ENCODE data around the gene GFY.

GFY gene

DNA sequence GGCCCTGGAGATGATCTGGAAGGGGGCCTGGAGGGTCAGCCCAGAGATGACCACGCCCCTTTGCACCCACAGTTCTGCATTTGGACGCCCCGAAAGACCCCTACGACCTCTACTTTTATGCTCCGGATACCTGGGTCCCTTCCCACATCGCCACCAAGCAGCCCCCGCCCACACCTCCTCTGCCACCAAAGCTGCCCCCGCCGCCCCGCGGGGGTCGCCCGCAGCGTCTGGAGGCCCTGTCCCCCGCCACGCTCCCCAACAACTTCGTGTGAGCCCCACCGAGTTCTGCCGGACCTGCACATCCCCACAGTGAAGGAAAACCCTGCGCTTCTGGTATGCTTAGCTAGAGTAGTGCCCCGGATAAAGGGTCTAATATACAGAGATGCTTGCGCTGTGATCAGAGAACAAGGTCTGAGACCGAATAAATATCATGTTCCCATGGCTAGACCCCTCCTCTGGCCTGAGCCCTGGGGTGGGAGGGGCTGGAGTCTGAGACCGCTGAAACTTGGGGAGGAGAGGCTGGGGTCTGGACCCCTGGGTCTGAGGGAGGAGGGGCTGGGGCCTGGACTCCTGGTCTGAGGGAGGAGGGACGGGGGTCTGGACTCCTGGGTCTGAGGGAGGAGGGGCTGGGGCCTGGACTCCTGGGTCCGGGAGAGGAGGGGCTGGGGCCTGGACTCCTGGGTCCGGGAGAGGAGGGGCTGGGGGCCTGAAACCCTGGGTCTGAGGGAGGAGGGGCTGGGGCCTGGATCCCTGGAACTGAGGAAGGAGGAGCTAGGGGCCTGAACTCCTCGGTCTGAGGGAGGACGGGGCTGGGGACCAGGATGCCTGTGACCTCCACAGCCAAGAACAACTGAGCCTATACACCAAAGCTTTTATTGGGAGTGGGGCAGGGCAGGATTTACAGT lies 3.6 kb downstream of the GFY start:
- no peak for DNase-seq

DNA sequence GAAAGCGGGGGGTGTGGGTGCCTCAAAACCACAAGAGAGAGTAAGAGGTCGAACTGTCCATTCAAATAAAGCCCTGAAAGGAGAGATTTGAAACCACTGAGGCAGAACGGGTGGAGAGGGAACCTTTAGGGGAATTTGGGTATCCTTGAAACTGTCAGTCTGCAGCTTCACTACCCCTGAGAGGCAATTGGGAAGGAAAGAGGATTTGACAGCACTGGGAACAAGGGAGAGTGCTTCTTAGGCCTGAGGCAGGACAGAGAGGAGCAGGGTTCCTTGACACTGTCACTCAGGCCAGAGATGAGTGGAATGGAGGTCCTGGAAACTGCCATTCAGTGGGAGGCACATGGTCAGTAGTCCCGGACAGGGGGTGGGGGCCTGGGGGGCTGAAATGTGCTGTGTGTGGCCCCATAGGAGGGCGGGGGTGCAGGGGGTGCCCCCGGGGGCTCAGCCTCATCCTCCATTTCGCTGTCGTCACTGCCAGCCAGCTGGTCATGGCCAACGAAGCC lies 5.0 kb downstream of the GFY start:
- DNase-seq, result no peak

DNA sequence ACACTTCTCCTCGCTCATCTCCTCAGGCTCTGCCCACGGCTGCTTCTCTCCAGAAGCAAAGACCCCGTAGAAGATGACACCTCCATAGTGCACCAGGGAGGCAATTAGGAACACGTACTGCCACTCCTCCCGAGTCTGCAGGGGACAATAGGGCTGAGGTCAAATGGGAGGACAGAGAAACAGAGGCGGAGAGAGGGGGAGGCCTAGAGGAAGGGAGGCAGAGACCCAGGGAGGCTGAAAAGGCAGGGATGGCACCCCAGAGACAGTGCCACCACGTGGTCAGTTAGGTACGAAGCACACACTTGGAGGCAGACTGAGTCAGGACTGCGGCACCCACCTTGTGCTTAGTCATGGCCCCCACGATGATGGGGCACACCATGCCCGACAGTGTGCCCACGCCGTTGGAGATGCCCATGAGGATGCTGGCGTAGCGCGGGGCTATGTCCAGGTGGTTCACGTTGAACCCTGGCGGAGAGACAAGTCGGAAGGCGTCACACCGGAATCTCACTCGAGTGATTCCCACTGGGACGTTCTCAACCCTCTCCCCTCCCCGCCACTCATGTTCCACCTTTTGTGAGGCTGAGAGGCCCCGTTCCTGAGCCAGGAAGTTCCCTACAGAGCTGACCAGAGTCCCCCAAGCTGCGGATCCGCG lies 5.6 kb downstream of the GFY start:
- DNase-seq, result no peak

DNA sequence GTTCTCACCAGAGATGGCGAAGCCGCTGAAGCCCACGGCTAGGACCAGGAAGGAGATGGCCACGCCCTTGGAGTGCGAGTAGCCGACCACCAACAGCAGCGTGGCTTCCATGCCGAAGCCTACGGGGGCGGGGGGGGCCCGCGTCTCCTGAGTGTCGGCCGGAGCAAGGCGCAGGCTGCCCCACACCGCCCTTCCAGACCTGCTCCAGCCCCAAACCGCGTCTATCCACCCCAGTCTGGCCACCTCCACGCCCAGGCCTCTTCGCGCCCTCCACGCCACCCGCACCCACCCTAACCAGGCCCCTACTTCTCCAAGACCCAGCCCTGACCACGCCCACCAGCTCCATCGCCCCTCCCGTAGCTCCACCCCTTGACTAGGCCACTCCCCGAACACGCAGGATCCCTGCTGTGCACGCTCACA lies 6.2 kb downstream of the GFY start:
- no peak for DNase-seq

DNA sequence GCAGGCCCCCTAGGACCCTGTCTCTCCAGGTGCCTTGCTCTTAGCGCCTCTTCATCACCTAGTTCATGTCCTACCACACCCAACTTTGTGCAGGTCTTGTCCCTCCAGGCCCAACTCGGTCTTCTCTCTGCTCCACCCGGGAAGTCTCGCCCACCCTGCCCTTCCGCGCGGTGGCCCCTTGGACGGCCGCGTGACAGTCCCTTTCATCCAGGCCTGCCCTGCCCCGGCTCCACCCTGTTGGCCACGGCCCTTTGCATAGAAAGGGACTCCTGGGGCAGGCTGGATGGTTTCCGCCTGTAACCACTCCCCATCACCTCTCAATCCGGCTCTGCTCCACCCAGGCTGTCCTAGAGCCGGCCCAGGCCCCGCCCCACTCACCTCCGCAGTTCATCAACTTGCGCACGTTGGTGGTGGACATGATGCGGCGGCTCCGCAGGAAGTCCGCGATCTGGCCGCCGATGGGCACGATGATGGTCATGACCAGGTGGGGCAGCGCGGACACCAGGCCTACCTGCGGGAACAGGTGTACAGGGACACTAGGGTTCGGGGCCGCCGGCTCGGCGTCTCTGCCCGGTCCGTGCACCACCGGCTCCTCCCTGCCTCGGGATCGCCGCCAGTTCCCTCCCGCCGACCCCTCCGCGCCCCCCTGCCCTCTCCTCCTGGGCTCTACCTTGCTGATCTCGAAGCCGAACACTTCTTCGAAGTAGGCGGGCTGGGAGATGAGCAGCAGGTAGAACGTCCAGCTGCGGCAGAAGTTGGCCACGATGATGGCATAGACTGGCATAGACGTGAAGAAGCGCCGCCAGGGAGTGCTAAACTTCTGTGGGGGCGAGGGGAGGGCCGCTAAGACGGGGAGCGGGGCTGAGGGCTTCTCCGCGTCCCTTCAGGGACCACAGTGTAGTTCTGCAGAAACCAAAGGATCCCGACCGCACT lies 7.2 kb downstream of the GFY start:
- no peak for DNase-seq

DNA sequence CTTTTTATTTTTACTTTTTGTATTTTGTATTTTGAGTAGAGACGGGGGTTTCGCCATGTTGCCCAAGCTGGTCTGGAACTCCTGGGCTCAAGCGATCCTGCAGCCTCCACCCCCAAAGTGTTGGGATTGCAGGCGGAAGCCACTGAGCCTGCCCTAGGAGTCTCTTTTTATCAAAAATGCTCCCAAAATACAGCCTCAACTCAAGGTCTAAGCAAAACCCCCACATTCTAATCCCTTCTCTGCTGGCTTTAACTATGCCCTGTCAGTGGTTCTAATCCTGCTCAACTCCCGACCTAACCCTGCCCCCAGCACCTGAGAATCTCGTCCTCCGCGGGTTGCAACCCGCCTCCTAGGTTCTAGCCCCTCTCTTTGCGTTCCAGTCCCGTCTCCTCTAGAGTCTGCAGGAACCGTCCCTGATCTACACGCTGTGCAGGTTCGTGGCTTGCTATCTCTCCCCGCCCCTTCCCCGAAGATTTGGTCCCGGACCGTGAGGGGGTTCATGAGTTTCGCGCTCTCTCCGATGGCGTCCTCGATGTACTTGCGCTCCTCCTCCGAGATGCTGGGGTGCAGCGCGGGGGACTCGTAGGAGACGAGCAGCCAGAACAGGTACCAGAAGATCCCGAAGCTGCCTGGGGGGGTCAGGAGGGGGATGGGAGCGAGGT lies 8.2 kb downstream of the GFY start:
- no peak for DNase-seq

DNA sequence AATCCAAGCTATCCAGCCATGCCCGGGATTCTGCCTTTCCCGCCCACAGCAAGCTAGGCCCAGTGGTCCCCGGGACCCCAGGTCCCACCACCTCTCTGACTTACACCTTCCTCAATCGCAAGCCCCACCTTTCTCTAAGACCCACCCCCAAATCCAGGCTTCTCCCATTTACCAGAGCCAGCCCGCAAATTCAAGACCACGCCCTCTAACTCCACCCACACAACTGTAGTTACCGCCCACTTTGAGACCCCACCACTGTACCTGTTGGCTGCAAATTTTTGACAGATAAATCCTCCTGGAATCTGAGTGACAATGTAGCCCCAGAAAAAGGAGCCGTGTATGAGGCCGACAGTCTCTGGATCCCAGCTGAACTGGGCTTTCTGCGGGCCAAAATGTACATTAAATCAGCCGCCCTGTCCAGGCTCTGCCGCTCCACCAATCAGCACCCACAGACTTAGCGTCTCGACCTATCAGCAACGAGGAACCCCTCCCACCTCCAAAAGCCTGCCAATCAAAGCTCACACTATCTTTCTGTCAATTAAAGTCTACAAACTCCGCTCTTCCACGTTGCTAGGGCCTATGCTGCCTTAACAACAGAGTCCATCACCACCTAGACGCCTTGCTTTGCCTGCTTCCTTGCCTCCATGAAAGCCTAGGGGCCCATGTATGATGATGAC lies 9.9 kb downstream of the GFY start:
- no peak for DNase-seq

DNA sequence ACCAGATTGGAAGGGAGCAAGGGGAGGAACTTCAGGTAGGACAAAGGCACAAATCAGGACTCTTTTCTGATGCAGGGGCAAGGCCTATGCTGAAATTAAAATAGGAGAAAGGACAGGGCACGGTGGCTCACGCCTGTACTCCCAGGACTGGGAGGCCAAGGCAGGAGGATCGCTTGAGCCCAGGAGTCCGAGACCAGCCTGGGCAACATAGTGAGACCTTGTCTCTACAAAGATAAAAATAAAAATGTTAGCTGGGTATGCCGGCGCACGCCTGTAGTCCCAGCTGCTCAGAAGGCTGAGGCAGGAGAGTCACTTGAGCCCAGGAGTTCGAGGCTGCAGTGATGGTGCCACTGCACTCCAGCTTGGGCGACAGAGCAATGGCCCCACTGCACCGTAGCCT lies 10.5 kb downstream of the GFY start:
- no peak for DNase-seq

DNA sequence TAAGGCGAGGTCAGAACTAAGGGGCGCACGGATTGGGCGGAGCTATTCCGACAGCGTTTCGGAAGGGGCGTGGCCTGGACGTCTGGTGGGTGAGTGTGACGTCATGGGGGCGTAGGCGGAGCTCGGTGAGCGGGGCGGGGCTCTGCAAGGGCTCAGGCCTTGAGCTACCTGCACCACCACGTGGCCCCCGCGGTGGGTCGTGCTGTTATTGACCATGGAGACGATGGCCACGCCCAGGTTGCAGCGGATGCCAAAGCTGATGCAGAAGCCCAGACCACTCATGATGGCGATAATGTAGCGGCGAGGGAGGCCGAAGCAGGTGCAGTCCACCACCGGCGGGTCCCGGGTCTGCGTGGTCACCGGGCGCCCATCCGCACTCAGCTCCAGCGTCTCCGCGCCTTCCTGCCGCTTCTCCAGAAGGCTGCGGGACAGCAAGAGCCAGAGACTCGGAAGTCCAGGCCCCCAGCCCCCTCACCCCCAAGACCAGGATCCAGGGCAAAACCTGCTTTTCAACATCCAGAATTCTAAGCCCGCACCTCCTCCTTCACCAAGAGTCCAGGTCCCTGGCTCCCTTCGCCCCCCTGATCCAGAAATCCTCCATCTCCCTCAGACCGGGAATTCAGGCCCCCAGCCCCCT lies 11.3 kb downstream of the GFY start:
- no peak for DNase-seq

DNA sequence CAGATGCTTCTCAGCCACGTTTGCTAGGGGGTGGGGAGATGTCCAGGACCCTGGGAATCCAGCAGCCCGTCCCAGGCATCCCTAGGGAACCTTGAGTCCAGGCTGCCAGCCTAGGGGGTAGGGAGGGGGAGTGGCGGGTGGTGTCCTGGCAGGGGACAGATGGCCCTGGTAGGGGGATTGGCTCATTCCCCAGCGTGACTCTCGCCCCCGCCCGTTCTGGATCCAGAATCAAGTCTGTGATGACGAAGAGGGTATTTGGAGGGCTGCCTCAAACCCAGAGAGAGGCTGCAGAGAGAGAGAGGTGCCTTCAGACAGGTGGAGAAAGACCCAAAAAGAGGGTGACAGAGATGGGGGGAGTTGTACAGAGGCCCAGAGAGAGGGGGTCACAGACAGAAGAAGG lies 12.0 kb downstream of the GFY start:
- DNase-seq, result no peak

DNA sequence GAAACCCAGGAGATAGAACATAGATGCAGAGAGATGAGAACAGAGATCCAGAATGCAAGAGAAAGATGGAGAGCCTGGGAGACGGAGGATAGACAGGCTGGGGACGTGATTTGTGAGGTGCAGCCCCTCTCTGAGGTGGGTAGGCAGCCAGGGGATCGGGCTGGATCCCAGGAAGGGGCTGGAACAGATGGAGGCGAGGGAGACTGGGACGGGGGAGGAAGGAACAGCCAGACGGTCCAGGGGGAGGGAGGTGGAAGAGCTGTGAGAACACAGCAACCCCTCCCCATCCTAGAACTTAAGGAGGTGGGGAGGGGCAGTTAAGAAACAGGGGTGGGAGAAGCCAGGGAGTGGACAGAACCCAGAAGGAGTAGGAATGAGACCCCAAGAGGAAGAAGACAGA lies 13.1 kb downstream of the GFY start:
- no peak for DNase-seq

DNA sequence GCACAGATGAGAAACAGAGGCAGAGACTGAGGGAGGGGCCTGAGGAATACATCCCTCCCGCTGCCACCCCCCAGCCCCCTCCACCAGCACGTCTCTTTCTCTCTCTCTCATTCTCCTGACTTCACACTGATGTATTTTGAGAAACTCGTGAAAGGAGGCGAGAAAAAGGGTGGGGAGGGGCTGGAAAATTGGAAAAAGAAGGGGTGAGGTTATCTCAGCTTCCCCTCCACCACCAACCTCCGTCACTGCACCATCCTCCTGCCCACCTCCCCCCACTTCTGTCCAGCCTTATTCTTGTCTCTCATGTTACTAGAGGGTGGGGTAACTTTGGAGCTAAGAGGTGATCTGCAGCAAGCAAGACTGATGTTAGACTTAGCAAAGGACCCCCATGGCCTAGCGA lies 14.6 kb downstream of the GFY start:
- DNase-seq, result no peak

DNA sequence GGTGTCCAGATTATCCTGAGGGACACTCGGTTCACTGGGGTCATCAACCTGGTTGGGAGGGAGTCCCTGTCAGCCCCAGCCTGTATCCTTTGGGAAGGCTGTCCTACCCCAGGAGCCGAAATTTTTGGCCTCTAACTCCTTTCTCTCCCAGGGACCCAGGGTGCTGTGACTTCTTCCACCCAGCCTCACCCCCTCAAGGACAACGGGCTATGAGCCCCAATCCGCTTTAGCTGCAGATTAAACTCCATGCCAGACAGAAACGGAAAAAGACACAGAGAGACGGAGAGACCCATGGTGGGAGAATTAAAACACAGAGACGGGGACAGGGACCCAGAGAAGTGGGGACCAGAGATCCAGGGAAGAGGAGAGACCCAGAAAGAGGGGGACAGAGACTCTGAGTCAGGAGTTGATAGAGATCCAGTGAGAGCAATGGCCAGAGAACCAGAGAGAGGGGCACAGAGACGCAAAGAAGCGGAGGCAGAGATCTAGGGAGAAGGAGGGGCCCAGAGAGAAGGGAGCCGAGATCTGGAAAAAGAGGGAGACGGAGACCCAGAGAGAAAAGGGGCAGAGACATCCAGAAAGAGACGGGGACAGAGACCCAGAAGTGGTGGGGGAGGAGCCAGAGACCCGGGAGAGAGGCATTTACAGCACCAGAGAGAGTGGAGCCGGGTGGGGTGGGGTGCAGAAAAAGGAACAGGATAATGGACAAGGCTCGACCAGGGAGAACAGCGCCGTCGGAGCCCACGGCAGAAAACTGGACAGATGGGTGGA lies 15.4 kb downstream of the GFY start:
- DNase-seq, result no peak

DNA sequence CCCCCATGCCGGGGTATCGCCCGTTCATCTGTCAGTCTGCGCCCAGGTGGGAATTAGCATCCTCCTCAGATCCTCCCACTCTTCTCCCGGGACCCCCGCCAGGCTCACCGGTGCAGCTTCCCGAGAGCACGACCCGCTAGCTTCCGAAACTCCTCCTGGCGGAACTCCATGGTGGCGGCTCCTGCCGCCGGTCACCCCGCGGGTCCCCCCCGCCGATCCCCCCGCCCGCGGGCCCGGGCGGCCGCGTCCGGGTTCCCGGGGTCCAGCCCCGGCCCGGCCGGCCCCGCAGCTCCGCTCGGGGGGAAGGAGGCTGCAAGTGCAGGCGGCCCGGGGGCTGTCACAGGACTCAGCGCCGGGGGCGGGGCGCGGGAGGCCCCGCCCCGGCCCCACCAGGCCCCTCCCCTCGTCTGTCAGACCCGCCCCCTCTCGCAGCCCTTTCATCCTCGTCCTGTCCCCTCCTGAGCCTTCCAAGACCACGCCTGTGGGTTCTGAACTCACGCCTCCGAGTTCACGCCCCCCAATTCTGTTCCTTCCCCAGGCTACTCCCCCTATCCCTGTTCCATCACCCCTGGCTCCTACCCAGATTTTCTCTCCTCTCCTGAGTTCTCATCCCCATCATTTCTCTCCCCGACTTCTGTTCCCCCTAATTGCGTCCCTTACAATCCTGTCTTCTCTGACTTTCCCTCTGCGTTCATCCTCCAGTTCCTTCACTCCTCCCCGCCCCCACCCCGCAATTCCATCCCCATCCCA lies 16.2 kb downstream of the GFY start, which contains the start of gene SLC17A7:
Gene SLC17A7 (minus strand): TSS at position 318 of the 750 bp plus-strand sequence. CDS start 148 bp downstream, at position 170.
- peak; percentile 19 for DNase-seq

DNA sequence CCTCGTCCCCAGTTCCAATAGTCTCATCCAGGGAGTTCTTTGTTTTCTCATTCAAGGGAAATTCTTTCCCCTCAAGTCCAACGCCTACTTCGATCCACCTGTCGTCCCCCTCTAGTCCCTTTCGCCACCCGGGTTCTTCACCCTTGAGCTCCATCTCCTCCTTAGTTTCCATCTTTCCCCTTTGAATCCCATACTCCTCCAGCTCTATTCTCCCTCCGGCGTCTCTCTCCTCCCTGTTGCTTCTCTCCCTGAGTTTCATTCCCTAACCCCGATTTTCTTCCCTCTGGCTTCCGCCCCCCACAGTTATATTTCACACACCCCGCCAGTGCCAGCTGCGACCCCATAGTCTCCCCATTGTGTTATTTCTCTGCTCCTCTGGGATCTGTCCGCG lies 16.8 kb downstream of the GFY start:
- DNase-seq, result no peak

DNA sequence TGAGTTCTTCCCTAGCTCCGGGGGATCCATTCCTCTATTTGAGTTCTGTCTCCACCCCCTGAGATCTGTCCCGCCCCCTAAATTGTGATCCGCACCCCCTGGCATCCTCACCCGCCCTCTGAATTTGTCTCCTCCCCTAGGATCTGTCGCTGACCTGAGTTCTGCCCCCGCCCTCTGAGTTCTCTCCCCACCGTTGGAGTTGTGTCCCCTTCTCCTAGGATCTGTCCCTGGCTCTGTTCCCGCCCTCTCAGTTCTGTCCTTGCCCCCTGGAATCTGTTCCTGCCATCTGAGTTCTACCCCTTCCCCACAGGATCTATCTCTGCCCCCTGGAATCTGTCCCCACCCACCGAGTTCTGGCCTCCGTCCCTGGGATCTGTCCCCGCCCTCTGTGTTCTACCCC lies 17.2 kb downstream of the GFY start:
- no peak for DNase-seq

DNA sequence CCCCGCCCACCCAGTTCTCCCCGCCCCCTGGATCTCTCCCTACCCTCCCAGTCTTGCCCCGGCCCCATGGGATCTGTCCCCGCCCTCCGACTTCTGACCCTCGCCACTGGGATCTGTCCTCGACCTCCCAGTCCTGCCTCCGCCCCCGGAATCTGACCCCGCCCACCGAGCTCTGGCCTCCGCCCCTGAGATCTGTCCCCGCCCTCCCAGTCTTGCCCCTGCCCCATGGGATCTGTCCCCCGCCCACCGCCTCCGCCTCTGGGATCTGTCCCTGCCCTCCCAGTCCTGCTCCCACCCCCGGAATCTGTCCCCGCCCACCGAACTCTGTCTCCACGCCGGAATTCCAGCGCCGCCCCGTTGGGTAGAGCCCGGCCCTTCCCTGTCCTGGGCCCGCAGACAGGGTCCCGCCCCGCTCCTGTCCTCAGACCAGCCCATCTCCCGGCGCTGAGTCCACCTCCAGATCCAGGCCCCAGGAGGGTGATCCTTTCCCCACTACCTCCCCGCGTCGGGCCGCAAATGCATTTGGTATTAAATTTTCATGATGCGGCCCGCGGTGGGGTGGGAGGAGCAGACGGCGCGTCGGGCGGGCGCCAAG lies 17.7 kb downstream of the GFY start:
- peak; percentile 23 for DNase-seq

DNA sequence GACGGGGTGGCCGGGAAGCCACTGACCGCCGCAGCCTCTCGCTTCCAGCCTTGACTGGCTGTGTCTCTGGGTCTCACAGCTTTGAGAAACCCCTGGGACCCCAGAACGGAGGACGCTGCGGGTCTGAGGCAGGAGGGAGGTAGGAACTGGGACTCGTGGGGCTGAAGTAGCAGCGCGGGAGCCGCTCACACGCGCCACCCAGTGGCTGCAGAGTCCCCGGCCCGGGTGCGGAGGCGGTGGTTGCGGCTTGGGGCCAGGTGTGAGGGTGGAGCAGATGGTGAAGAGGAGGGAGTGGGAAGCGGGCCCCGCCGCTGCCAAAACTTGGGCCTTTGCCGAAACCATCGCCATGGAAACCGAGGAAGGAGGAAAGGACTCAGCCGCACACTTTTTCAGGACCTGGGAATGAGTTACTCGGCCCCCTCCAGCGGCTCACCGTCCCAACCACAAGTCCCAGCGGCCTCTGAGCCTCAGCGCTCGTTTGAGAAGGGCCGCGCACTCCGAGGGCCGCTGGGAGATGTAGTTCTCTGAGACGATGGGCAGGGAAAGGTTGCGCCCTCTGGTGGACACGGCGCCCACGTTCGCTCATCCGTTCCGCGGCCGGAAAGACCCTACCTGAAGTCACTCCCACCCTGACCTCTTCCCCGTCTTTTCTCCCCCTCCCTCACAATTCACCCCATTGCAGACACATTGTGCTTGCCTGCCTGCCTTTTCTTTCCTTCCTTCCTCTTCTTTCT lies 18.3 kb downstream of the GFY start:
- peak; percentile 87 for DNase-seq
